Central memory CD4-positive, alpha-beta T cell (primary cell): ENCODE data around the gene OR2J3.
"Not testable (repeated sequence)": the region's sequence is repeated elsewhere in the genome, so short reads cannot be mapped to it uniquely, and the experiment has no call there.

ENCODE experiments used
- DNase-seq: peaks from one replicate; pipeline ENCODE4 v3.0.0; 2022
- total RNA-seq, 3 experiments: gene quantifications; one replicate each; lab custom pipeline; 2026; lab: John Stamatoyannopoulos, UW

OR2J3 gene
- total RNA-seq: 0 reads per million in 3 experiments

DNA sequence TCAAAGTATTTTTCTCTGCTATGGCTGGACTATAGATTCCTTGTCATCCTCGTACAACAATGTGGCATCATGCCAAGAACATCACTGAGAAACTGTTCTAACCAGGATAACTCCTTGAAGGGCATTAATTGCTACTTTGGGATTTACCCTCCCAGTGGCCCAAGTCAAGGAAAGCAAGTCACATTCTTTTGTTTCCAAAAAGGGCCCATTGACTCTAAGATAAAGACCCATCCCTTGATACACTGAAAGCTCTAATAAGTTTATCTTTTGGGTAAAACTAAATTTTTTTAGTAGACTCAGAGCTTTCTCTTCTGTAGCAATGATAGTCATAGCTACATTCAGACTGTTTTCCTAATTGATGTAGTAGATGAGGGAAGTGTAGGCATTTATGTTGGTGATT is at the start of gene OR2J3:
OR2J3 (plus strand) TSS at position 301 of the 400 bp plus-strand sequence. CDS start 3,833 bp downstream, outside the sequence.
- DNase-seq: no peak

DNA sequence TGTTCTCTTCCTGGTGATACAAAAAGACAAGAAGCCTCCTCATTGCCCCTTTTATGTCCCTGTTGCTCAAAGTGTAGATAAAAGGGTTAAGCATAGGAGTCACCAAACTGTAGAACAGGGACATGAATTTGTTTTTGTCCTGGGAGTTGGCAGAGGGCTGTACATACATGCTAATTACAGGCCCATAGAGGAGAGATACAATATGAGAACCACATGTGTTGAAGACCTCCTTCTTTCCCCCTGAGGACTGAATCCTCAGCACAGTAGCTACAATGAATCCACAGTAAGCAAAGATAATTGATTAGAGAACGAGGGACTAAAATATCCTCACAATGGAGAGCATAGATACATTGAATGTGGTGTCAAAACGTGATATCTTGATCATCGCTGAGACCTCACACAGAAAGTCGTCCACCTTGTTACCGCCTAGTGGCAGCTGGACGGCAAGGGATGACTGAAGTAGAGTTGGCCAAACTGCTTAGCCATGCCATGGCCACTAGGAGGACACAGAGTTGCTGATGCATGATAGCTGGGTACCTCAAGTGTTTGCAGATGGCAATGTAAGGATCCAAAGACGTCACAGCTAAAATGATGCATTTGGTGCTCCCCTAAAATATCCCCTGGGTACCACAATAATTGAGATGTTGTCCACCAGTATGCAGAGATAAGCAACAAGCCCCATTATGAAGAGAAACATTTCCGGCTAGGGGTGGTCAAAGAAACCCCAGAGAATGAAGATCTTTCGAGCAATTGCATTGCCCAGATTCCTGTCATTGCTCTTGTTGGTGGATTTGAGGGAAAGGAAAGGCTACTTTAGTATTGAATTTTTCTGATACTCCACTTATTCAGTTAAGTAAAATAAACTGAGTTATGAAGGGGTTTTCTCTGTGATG is 35.8 kb upstream of the OR2J3 start:
- no peak for DNase-seq

DNA sequence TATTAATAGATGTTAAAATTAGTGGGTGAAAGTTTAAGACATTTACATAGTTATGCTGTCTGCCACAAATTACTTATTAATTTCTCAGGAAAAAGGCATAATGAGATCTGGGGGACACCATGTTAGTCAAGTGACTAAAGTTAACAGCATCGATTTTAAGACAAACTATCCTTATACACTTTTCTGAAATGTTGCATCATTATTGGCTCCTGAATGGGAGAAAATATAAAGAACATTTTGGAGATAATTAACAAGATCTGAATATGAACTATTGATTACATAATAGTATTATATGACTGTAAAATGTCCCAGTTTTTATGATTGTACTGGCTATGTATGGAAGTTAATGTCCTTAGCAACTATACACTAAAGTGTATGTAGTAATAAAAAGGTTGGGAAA is 28.7 kb upstream of the OR2J3 start:
- DNase-seq: no peak

DNA sequence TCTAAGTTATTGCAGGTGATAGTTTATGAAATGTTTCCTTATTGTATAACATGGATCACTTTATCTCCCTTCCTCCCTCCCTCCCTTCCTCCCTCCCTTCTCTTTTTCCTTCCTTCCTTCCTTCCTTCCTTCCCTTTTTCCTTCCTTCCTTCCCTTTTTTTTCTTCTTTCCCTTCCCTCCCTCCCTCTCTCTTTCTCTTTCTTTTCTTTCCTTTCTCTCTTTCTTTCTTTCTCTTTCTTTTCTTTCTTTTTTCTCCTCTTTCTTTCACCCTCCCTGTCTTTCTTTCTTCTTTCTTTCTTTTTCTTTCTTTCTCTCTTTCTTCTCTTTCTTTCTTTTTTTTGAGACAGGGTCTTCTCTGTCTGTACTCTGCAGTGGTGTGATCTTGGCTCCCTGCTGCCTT is 26.5 kb upstream of the OR2J3 start:
- no peak for DNase-seq

DNA sequence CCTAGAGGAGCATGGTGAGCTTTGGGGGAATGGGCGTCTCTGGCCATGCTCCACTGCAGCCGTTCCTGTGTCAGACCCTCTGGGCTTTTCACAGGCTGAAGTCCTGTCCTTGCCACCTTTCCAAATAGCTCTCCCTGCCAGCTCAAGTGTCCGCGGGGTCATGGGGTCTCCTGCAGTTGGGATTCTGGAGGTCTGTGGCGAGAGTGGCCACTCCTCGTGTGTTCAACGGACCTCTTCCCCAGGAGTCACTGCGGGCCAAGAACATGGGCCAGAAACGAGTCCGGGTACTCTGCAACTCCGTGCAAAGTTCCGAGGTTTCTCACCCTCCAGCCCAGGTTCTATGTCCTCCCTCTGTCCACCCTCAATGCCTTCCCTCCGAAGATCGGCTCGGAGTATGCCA is 25.4 kb upstream of the OR2J3 start:
- no peak for DNase-seq

DNA sequence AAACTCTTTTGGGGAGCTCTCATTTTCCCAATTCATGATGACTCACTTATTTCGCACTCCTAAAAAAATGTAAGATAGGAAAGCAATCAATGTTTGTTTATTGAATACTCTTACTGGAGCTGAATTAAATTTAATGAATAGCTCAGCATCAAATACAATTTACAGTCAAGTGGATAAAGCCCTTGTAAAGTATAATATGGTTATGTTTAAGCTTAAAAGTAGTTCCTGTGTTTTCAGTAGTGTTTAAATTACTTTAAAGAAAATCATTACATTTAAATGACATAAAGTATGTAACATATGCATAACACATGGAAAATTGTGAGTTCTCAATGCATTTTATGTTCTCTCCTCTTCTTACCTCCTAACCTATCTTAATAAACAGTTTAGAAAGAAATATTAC is 20.6 kb upstream of the OR2J3 start, which contains the start of gene OR2B3:
OR2B3 (minus strand) TSS at position 101 of the 400 bp plus-strand sequence; CDS start at position 36, 65 bp downstream.
- DNase-seq: no peak

DNA sequence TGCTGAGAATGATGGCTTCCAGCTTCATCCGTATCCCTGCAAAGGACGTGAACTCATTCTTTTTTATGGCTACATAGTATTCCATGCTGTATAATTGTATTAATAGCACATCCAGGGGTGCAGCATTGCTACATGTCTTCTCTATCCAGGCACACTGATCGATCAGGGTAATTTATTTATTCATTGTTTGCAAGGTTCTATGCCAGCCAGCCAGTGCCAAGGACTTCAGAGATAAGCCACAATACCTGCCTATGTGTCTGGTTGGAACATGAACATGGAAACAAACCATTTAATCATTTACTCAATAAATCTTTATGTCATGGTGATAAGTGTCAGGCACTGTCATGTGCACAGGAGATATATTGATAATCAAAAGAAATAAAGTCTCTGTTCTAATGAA is 14.9 kb upstream of the OR2J3 start:
- no peak for DNase-seq

DNA sequence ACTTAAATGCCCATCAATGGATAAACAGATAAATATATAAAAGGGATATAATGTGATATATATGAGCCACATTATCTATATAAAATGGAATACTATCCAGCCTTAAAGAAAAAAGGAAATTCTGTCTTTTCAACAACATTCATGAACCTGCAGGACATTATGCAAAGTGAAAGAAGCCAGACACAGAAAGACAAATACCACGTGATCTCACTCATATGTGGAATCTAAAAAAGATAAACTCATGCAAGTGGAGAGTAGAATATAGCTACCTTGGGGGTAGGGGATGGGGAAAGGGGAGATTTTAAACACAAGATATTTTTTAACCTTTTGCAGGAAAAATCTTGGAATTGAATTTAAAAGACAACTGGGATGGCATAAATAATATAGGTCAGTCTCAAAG is 10.1 kb upstream of the OR2J3 start:
- no peak for DNase-seq

DNA sequence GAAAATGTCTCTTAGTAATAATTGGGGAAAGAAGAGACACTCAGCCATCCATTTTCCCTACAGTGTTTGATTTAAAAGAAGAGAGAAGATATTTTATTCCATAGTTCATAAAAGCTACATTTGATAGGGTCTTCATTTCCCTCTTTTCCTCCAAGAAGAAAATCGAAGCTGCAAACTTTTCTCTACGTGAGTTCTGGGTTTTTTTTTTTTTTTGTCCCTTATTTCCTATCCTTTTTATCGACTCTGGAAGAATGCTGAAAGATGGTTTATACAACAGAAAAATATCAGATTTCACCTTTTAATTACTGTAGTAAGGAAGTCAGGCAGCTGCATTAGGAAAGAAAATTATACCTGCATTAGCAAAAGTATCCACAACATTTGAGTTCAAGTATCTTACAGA is 8.7 kb upstream of the OR2J3 start, which contains the start of gene OR2J1:
OR2J1 (plus strand) TSS at position 301 of the 400 bp plus-strand sequence. CDS start 1,453 bp downstream, outside the sequence.
- DNase-seq: no peak

DNA sequence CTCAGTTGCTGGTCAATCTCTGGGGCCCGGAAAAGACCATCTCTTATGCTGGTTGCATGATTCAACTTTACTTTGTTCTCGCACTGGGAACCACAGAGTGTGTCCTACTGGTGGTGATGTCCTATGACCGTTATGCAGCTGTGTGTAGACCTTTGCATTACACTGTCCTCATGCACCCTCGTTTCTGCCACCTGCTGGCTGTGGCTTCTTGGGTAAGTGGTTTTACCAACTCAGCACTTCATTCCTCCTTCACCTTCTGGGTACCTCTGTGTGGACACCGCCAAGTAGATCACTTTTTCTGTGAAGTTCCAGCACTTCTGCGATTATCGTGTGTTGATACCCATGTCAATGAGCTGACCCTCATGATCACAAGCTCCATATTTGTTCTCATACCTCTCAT is 4.3 kb downstream of the OR2J3 start:
- DNase-seq: no peak

DNA sequence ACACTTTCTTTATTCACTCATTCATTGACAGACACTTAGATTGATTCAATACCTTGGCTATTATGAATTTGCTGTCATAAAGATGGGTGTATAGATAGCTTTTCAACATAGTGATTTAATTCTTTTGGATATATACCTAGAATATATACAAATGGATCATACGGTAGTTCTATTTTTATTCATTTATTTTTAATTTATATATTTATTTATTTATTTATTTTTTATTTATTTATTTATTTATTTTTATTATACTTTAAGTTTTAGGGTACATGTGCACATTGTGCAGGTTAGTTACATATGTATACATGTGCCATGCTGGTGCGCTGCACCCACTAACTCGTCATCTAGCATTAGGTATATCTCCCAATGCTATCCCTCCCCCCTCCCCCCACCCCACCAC is 7.1 kb downstream of the OR2J3 start:
- DNase-seq: not testable (repeated sequence)

DNA sequence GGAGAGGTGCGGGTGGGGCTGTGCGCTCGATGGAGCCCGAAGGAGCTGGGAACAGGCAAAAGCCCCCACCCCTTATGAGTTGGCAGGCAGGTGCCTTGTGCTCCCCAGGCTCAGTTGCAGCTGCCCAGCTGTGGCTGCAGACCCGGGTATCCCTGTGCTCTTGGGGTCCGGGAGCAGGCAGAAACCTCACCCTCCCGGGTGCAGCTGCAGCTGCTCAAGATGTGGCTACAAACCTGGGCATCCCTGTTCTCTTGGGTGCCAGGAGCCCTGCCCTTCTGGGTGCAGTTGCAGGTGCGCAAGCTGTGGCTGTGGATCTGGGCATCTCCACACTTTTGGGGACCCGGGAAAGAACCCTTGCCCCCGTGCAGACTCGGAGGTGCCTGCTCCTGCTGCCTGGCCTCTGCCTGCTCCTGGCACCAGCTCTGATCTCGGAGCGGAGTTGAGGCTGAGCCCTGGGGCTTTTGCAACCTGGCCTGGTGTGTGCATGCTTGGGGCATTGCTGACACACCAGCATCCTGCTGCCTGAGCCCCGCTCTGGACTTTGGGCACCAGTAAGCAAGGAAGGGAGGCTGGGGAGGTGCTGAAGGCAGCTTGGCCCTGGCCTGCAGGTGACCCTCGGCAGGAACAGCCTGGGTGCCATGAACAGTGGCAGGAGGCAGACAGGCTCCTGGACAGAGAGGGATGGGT is 21.6 kb downstream of the OR2J3 start:
- DNase-seq: no peak

DNA sequence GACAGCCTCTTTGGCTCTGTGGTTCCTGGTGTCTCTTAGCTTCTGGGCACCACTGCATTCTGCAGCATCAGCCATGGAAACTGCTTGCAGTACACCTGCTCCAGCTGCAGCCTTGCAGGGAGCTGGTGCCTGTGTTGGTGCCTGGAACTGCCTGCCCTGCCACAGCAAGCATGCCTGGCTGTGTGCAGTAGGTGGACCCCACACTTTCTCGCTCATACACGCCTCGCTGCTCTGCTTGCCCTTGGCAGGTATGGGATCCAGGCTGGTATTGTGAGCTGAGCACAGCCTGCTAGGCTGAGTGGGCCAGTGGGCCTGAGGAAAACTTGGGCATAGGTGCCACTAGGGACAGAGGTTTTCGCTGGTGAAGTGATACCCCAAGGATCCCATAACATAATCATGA is 22.8 kb downstream of the OR2J3 start:
- no peak for DNase-seq

DNA sequence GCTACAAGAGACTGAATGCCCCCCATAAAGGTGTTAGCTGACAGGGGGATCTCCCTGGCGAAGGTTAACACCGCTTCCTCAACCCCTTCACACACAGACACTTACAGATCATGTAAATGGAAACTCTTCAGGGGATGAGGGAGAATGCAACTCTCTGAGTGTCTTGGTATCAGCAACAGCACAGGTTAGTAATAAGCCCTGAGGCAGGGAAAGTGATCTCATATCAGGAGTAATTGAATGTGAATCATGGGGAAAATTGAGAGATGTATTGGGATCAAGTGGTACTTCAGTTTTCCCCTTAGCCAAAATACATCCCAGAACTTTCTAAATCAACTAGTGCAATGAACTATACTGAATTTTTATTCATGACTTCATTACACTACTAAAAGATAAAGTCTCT is 23.8 kb downstream of the OR2J3 start:
- no peak for DNase-seq

DNA sequence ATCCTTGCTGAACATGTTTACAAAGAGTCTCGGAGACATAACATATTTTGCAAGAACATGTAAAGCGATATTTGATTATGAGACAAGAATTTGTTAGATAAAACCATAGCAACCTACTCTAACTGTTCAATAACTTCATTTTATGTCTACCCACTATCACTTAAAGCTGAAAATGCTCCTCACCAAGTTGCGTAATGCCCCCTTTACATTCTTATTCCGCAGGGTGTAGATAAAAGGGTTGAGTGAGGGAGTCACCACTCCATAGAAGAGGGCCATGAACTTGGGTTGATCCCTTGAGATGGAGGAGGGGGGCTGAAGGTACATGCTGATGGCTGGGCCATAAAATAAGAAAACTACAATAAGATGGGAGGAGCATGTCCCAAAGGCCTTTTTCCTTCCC is 29.9 kb downstream of the OR2J3 start:
- DNase-seq: no peak

DNA sequence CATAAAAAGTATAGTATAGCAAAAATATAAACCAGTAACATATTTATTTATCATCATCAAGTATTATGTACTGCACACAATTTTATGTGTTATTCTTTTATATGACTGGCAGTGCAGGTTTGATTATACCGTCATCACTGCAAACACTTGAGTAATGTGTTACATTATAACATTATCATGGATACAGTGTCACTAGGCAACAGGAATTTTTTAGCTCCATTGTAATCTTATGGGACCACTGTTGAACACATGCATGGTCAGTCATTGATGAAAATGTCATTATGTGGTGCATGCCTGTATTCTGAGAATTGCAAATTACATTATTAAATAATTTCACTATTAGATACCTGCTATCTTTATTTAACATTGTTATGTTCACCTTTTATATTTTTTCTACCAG is 33.7 kb downstream of the OR2J3 start:
- no peak for DNase-seq

DNA sequence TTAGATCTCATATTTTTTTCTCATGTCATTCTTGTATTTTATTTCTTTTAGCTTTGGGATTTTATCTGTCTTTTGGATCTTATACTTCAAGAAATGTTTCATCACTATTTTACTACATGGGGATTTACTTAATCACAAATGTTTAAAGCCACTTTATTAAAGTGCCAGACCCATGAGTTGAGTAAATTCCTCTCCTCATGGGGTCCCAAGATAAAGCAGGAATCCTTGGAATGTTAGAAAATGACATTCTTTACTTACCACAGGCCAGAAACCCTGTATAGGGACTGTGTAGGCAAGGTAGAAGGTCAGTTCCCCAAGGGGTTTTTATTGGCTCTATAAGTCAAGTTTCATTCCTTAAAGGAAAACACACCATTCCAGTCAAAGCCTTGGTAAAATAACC is 34.5 kb downstream of the OR2J3 start:
- DNase-seq: no peak

DNA sequence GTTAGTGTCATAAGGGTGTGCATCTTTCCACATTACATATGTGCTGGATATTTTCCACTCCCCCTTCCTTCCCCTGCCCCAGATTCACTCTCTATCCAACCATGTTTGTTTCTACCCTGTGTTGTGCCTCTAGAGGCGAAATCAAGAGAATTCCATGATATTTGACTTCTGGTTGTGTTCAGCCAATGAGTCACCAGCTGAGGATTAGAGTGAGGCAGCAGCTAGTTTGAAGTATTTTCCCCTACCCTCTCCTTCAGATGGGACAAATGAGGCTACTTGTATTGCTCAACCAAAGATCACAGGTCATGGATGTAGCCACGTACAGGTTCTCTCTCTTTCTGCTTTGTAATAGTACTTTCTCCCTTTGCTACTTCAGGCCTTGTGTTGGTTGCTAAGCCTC is 38.3 kb downstream of the OR2J3 start:
- DNase-seq: no peak

DNA sequence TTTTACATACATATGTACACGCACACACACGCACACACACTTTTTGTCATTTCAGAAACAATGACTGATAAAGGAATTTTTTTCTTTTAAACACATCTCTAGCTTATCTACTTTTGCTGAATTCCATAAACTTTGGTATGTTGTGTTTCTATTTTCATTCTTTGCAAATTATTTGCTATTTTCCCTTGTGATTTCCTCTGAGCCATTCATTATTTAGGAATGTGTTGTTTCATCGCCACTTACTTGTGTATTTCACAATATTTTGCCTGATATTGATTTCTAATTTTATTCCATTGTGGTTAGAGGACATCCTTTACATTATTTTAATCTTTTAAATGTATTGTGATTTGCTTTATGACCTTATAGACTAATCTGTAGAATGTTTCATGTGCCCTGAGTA is 39.2 kb downstream of the OR2J3 start:
- no peak for DNase-seq

DNA sequence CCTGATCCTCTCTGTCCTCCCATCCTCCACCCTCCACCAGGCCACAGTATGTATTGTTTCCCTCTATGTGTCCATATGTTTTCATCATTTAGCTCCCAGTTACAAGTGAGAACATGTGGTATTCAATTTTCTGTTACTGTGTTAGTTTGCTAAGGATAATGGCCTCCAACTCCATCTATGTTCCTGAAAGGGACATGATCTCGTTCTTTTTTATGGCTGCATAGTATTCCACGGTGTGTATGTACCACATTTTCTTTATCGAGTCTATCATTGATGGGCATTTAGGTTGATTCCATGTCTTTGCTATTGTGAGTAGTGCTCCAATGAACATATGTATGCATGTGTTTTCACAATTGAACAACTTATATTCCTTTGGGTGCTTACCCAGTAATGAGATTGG is 41.6 kb downstream of the OR2J3 start:
- DNase-seq: not testable (repeated sequence)

DNA sequence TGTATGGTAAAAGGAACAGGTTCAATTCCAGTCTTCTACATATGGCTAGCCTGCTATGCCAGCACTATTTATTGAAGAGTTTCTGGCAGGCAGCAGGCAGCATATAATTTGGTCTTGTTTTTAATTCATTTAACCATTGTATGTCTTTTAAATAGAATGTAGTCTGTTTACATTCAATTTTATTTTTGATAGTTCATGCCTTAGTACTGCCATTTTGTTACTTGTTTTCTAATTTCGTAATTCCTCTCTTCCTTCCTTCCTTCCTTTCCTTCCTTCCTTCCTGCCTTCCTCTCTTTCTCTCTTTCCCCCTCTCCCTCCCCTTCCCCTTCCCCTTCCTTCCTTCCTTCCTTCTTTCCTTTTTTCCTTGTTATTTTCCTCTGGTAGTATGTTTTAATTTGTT is 45.2 kb downstream of the OR2J3 start:
- no peak for DNase-seq

DNA sequence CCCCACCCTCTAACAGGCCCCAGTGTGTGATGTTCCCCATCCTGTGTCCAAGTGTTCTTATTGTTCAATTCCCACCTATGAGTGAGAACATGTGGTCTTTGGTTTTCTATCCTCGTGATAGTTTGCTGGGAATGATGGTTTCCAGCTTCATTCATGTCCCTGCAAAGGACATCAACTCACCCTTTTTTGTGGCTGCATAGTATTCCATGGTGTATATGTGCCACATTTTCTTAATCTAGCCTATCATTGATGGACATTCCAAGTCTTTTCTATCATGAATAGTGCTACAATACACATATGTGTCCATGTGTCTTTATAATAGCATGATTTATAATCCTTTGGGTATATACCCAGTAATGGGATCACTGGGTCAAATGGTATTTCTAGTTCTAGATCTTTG is 47.3 kb downstream of the OR2J3 start:
- DNase-seq: not testable (repeated sequence)

DNA sequence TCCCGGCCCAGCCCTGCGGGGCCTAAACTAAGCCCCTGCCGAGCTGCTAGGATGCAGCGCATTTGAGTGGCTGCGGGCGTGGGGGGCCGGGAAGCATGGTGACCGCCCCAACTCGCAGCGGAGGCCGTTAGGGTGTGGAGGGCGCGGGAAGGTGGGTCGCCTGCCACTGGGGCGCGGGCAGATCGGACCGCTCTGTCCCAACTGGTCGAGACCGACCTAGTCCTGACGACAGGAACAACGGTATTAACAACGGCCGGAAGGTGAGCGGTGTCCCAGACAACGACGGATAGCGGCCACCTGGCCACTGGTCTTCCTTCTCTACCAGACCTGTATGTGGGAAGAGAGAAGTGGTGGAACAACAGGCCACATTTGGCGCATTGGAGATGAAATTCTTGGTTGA is 52.1 kb downstream of the OR2J3 start:
- DNase-seq: not testable (repeated sequence)
